Activated CD4-positive, alpha-beta T cell treated with anti-CD3 and anti-CD28 coated beads, Interleukin-10, Interleukin-2, amounts not matched to agents 100 ng/mL and 50 ng/mL, durations not matched to agents 16 hours and 8 hours (primary cell): ENCODE results near the gene DBN1.
"Not testable (repeated sequence)": the region's sequence is repeated elsewhere in the genome, so short reads cannot be mapped to it uniquely, and the experiment has no call there.

ENCODE experiments used
- DNase-seq: peaks from one replicate; pipeline ENCODE4 v3.0.0-alpha.2; 2020

DBN1 gene

DNA sequence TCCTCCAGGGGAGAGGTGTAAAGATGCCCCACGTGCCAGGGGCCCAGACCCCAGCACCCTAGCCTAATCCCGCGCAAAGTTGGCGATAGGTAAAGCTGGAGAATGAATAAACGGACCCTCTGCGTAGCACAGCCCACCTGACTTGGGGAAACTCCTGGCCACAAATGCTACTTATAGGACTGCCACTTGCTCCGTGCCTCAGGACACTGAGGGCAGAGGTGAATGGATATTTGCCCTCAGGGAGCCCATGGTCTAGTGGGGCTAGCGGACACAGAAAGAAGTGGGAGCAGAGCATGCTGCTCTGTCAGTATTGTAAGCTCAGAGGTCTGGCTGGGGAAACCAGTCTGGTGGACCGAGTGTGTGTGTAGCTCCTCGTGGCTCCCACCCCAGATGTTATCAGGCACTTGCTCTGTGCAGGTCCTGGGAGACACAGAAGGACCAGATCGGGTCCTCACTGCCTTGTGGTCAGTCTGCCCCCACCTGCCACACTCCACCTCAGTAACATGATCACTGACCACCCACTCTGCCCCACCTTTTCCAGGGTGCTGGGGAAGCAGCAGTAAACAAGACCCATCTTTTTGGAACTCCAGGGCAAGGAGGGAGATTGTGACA is 46.1 kb downstream of the DBN1 start:
- no peak for DNase-seq

DNA sequence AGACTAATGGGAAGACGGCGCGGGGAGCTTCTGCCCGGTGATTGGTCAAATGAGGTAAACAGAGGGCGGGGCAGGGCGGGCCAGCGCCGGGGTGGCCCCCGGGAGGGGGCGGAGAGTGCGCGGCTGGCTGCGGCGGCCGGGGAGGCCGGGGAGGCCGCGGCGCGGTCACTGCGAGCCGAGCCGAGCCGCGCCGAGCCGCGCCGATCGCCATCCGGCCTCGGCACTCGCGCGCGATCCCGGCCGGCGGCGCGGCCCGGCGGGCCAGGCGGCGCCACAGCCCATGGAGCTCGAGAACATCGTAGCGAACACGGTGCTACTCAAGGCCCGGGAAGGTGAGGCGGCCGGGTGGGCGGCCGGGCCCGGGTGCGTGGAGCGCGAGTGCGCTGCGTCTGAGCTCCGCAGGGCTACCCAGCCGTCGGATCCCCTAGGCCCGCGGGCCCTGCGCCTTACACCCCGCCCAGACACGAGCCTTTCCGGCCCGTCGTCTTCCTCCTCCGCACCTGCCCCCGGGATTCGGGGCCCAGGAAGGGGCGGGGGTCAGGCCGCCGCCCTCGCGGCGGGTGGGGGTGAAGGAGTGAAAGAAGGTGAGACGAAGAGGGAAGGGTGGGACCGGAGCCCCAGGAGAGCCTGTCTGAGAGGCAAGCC is 46.7 kb downstream of the DBN1 start, which contains the start of gene GRK6:
Gene GRK6, plus strand, starts transcription at position 111 of the 645 bp plus-strand sequence. Its CDS starts 170 bp downstream, at position 281.
- DNase-seq, result peak; percentile 77

DNA sequence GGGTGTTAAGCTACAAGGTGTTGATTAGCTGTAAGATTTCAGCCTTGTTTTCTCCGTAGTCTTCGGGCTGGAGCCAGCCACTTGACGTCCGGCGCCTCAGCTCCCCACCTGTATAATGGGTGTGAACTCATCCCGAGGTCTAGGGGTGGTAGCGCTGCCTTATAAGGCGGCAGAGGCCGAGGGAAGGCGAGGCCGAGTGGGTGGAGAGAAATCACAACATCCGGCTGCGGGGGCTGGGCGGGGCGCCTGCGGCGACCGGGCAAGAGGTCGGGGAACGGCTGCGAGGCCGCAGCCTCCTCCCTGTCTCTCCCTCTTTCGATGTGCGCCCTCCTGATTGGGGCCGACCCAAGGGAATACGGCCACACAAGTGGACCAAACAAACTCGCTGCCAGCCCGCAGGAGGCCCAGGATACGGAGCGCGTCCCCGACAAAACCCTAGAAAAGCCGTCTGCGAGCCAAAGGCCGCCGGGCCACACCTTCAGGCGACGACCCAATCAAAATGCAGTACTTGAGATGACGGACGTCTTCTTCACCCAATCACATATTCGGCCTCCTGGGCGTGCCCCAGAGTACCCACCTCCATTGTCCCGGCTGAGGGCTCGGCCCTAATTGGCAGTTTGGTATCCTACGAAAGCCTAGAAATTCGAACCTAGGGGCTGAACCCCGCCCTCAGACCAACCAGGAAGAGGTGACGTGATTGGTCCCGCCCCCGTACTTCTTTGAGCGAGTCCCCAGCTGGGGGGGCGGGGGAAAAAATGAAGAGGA is 47.5 kb downstream of the DBN1 start:
- peak; percentile 100 for DNase-seq

DNA sequence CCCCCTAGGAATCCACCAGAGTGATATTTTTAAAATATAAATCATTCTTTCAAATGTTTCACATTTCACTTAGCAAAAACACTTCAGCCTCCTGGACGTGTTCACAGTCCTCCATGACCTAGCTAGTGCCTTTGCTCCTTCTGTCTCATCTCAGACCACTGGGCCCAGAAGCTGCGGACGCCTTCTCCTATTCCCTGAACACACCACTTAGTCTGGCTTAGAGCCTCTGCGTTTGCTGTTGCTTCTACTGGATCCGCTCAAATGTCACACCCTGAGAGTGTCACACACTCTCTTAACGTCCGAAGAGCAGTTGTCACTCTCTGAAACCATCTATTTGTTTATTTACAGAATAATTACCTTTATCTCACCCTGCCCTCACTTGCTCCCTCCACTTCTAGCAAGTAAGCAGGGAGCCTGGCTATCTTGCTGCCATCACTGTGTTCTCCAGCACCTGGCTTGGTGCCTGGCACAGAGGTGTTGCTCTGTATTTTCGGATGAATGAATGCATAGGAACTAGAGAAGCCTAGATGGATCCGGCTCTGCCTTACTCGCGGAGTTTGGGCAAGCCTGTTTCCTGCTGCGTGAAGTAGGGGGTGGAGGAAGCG is 48.1 kb downstream of the DBN1 start:
- DNase-seq, result no peak

DNA sequence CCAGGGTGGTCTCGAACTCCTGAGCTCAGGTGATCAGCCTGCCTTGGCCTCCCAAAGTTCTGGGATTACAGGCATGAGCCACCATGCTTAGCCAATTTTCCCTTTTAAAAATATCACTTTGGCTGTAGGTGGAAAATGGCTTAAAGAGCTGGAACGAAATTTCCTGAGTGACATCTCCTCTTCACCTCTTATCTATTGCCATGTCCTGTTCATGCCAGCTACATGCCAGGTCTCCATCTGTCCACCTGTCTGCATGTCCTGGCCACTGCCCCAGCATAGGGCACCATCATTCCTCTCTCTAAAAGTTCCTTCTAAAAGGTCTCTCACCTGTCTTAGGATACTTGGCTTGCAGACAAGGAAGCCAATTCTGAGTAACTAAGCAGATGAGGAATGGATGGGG is 49.8 kb downstream of the DBN1 start:
- no peak for DNase-seq

DNA sequence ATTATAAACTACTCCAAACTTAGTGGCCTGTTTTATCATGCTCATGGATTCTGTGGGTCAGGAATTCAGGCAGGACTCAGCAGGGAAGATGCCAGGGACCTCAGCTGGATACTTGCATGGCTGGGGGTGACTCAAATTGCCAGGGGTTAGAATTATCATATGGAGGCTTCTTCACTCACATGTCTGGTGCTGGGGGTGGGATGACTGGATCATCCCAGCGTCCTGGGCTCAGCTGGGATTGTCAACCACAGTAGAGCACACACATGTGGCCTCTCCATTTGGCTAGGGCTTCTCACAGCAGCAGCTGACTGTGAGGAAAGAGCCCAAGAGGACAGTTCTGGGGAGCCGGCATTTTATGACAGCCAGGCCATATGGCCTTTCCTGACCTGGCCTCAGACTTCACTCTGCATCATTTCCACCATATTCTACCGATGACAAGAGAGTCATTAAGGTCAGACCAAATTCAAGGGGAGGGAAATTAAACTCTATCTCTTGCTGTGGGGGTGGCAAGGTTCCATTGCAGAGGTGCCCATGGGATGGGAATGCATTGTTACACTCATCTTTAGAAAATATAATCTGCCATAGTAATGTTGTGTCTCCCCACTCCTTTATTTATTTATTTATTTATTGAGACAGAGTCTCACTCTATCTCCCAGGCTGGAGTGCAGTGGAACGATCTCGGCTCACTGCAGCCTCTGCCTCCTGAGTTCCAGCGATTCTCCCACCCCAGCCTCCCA is 52.2 kb downstream of the DBN1 start:
- DNase-seq, result no peak

DNA sequence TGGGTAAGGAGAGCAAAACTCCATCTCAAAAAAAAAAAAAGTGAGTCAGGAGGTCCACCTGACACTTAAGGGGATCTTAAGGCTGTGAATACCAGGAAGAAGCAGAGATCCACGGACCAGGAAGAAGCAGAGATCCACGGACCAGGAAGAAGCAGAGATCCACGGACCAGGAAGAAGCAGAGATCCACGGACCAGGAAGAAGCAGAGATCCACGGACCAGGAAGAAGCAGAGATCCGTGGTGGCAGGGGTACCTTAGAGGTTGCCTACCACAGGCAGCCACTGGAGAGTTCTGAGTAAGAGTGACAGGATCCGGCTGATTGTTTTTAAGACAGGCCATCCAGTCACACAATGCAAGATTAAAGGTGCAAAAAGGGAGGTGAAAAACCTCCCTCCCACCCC is 53.0 kb downstream of the DBN1 start:
- not testable (repeated sequence) for DNase-seq

DNA sequence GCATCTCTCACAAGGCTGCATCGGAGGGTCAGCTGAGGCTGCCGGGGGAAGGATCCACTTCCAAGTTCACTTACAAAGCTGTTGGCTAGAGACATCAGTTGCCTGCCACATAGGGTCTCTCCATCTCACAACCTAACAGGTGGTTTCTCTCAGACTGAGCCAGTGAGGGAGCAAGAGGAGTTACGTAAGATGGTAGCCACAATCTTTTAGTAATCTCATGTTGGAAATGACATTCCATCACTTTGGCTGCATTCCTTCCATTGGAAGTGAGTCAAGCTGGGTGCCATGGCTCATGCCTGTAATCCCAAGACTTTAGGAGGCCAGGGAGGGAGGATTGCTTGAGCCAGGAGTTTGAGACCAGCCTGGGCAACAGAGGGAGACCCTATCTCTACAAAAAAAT is 54.4 kb downstream of the DBN1 start:
- no peak for DNase-seq

DNA sequence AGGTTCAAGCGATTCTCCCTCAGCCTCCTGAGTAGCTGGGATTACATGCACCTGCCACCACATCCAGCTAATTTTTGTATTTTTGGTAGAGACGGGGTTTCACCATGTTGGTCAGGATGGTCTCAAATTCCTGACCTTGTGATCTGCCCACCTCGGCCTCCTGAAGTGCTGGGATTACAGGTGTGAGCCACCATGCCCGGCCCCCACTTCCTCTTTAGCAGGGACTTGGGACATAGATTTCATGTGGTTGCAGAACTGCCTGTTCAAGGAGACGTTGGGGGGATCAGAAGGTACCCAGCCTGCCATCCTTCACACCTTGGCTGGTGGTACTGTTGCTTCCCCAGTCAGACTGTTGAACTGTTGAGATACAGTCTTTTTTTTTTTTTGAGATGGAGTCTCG is 56.4 kb downstream of the DBN1 start:
- DNase-seq, result not testable (repeated sequence)

DNA sequence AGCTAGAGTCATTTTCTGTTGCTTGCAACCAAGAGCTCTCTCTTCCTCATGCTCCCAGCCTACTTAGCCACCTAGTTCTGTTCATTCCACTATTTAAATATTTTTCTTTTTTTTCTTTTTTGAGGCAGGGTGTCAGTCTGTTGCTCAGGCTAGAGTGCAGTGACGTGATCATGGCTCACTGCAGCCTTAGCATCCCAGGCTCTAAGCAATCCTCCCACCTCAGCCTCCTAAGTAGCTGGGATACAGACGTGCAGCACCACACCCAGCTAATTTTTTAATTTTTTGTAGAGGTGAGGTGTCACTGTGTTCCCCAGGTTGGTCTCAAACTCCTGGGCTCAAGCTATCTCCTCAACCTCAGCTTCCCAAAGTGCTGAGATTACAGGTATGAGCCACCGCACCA is 59.0 kb downstream of the DBN1 start:
- no peak for DNase-seq

DNA sequence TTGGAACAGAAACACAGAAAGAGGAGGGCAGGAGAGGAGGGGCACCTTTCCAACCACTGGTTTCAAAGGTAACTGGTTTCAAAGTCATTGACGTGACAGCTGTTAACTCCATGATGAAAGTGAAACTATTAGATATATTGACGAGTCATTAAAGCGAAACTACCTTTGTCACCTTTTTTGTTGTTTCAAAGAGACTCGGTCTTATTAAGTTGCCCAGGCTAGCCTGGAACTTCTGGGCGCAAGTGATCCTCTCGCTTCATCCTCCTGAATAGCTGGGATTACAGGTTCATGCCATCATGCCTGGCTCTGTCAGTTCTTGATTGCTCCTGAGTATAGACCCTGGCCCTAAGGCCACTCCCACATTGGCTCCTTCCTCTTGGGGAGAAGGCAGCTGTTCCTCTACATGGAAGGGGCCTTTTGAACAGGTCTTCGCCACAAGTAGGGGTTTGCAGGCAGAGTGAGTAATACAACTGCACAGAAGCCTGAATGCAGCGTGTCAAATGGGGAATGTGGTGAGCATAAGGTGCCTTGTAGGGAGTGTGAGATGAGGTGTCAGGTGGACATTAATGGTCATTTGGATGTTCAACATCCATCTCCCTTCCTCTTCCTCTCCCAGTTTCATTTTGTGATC is 60.7 kb downstream of the DBN1 start:
- DNase-seq, result no peak

DNA sequence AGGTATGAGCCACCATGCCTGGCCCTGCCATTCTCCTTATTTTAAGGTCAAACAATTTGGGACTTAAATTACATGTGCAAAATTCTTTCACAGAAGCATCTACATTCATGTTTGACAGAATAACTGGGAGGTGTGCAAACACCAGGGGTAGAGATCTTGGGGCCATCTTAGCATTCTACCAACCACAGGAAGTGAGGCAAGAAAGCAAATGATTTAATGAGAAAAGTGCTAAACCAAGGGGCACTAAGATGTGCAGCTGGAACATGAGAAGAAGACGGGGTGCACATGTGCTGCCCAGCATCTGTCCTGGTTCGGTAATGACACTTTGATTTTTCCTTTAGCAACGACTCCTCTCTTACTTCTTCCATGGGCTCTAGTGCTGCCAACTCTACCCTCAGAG is 62.9 kb downstream of the DBN1 start:
- no peak for DNase-seq

DNA sequence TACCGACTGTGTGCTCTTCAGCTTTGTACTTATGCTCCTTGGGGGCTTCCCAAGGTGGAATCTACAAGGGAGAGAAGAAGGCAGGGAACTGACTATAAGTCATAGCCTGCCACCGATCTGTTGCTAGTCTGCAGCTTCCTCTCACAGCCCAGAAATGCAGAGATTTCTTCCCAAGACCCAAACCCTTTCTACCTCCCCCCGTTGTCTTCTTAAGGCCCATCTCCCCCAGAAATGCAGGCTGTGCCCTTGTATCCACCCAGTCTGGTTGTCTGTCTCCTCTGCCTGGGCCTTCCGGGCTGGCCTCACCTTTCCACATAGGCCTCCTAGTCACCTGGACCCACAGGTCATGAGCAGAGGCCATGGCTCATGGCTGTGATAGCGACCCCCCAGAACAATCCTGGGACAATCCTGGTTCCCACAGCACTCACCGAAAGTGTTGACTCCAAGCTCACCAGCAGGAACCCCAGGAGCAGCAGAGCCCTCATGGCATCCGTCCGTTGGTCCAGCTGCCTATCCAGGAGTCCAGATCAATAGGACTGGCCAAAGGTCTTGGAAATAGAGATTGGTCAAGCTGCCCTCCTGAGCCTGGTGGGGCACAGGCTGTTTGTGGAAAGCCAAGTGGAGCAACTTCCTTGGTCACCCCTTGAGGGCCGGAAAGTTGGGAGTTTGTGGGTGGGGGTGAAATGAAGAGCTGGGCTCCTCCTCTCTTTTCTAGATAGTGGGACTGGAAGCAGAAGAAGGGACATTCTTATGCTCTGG is 64.2 kb downstream of the DBN1 start, which contains the start of gene F12:
Gene F12, minus strand, starts transcription at position 522 of the 759 bp plus-strand sequence. Its CDS starts 37 bp downstream, at position 485.
- no peak for DNase-seq
